ENCODE data around the gene HPCA. TPM values are rescaled to one million over a fixed set of nuclear protein-coding genes. Genes with fewer than 3 reads are reported as not detected.

The HPCA gene
- total RNA-seq, 2 experiments from 2014 or later: not detected

- DNase-seq (no peak), ATAC-seq (ENCODE audit: poor library complexity) (no peak)
- Mint-ChIP-seq H3K27me3 (no peaks in the 10 kb centered on the region), H3K36me3 (ENCODE audit: low read depth) (peaks cover 66% of the 10 kb centered on the region), H3K4me3 (no peak overlapping the region), H3K4me1 (ENCODE audit: low read depth) (no peaks in the 10 kb centered on the region), H3K9me3 (no peaks in the 10 kb centered on the region), H3K27ac (no peak overlapping the region)
- CTCF ChIA-PET: interaction anchor here (0.6 kb wide), 1 partner anchor 139 kb away, joined by 3 read pairs; no protein-coding TSS in a partner anchor
- POLR2A ChIA-PET: interaction anchor here (0.7 to 1.0 kb wide), 2 partner anchors 28 to 232 kb away, joined by 3 to 4 read pairs; partner anchors contain the start of gene RNF19B
- H3K36me3 ChIP-seq (ENCODE audit: insufficient read depth, low read length): peaks cover 66% of the 10 kb centered on the region
- H3K4me1 ChIP-seq (ENCODE audit: insufficient read depth, low read length): no peaks in the 10 kb centered on the region
- intact Hi-C loops (cut with DNase I, micrococcal nuclease): no loop called here
- TF ChIP-seq CTCF (IDR thresholded peaks at IDR 0.05): no peak
- H3K9me3 ChIP-seq (ENCODE audit: control insufficient read depth in 1 of 2, insufficient read depth in 1 of 2, low read length in 2 of 2): no peaks in the 10 kb centered on the region
- no peak overlapping the region for H3K27ac ChIP-seq (ENCODE audit: low read depth in 1 of 2, low read length in 2 of 2)
- H3K4me3 ChIP-seq (ENCODE audit: low read length): no peak overlapping the region
- no peaks in the 10 kb centered on the region for H3K27me3 ChIP-seq (ENCODE audit: control insufficient read depth in 1 of 2, insufficient read depth in 2 of 2, low read length in 2 of 2)
These were observed 50.8 kb downstream of the HPCA start for GRCh38 chr1:32937061-32937460.

GRCh38 chr1:32939655-32940371, 53.5 kb downstream of the HPCA start:
- Histone ChIP-seq H3K27me3 (ENCODE audit: control insufficient read depth in 1 of 2, insufficient read depth in 2 of 2, low read length in 2 of 2) (no peaks in the 10 kb centered on the region), H3K4me3 (ENCODE audit: low read length) (no peak overlapping the region), H3K27ac (ENCODE audit: low read depth in 1 of 2, low read length in 2 of 2) (no peak overlapping the region), H3K36me3 (ENCODE audit: insufficient read depth, low read length) (peaks cover 82% of the 10 kb centered on the region), H3K4me1 (ENCODE audit: insufficient read depth, low read length) (peaks cover 4% of the 10 kb centered on the region), H3K9me3 (ENCODE audit: control insufficient read depth in 1 of 2, insufficient read depth in 1 of 2, low read length in 2 of 2) (no peaks in the 10 kb centered on the region)
- Mint-ChIP-seq H3K4me3 (no peak overlapping the region), H3K36me3 (ENCODE audit: low read depth) (peaks cover 92% of the 10 kb centered on the region), H3K9me3 (no peaks in the 10 kb centered on the region), H3K27me3 (no peaks in the 10 kb centered on the region), H3K4me1 (ENCODE audit: low read depth) (peaks cover 15% of the 10 kb centered on the region), H3K27ac (peak overlapping the region; percentile 26)
- no peak for ATAC-seq (ENCODE audit: poor library complexity)
- peak in 1 of 14 experiments; percentile 28 for DNase-seq
- CTCF ChIA-PET: no interaction called here
- intact Hi-C loops (cut with DNase I, micrococcal nuclease): no loop called here
- no peak for TF ChIP-seq CTCF (IDR thresholded peaks at IDR 0.05)
- POLR2A ChIA-PET: interaction anchor here (1.0 kb wide), 1 partner anchor 24 kb away, joined by 3 read pairs; no protein-coding TSS in a partner anchor

- Mint-ChIP-seq H3K36me3 (ENCODE audit: low read depth) (peaks cover 95% of the 10 kb centered on the region), H3K27me3 (no peaks in the 10 kb centered on the region), H3K4me1 (ENCODE audit: low read depth) (peaks cover 15% of the 10 kb centered on the region), H3K9me3 (no peaks in the 10 kb centered on the region), H3K4me3 (no peak overlapping the region), H3K27ac (no peak overlapping the region)
- ChIA-PET CTCF (no interaction called here), POLR2A (no interaction called here)
- intact Hi-C loops (cut with DNase I, micrococcal nuclease): no loop called here
- DNase-seq (no peak), ATAC-seq (ENCODE audit: poor library complexity) (no peak)
- Histone ChIP-seq H3K9me3 (ENCODE audit: control insufficient read depth in 1 of 2, insufficient read depth in 1 of 2, low read length in 2 of 2) (no peaks in the 10 kb centered on the region), H3K27ac (ENCODE audit: low read depth in 1 of 2, low read length in 2 of 2) (no peak overlapping the region), H3K4me1 (ENCODE audit: insufficient read depth, low read length) (peaks cover 4% of the 10 kb centered on the region), H3K36me3 (ENCODE audit: insufficient read depth, low read length) (peaks cover 76% of the 10 kb centered on the region), H3K4me3 (ENCODE audit: low read length) (no peak overlapping the region), H3K27me3 (ENCODE audit: control insufficient read depth in 1 of 2, insufficient read depth in 2 of 2, low read length in 2 of 2) (no peaks in the 10 kb centered on the region)
- no peak for TF ChIP-seq CTCF (IDR thresholded peaks at IDR 0.05)
These were observed 57.9 kb downstream of the HPCA start for GRCh38 chr1:32944180-32944579.

Other genes starting within 250 kb of the HPCA start
- gene ZBTB8OS, start 235.9 kb upstream of the HPCA start, total RNA-seq: 10 to 100 TPM; 23.9 to 24.1 TPM
- gene RBBP4, start 235.3 kb upstream of the HPCA start, total RNA-seq: 100 to 1,000 TPM; 108 to 117 TPM
- not detected for gene SYNC, start 183.7 kb upstream of the HPCA start, total RNA-seq
- 10 to 100 TPM; 67.6 to 73.2 TPM for gene YARS1, start 69.1 kb upstream of the HPCA start, total RNA-seq
- gene S100PBP, start 68.8 kb upstream of the HPCA start, total RNA-seq: 10 to 100 TPM; 18.8 to 21.6 TPM
- not detected for gene FNDC5, start 15.6 kb upstream of the HPCA start, total RNA-seq
- not detected for gene TMEM54, start 14.9 kb downstream of the HPCA start, total RNA-seq
- 10 to 100 TPM; 33.4 to 37.4 TPM for gene RNF19B, start 78.3 kb downstream of the HPCA start, total RNA-seq
- 10 to 100 TPM; 25.6 to 30.4 TPM for gene AK2, start 150.4 kb downstream of the HPCA start, total RNA-seq
- 1 to 10 TPM; 4.6 to 4.9 TPM for gene AZIN2, start 194.7 kb downstream of the HPCA start, total RNA-seq